Measurements from ENCODE around the gene PSME2.

DNA sequence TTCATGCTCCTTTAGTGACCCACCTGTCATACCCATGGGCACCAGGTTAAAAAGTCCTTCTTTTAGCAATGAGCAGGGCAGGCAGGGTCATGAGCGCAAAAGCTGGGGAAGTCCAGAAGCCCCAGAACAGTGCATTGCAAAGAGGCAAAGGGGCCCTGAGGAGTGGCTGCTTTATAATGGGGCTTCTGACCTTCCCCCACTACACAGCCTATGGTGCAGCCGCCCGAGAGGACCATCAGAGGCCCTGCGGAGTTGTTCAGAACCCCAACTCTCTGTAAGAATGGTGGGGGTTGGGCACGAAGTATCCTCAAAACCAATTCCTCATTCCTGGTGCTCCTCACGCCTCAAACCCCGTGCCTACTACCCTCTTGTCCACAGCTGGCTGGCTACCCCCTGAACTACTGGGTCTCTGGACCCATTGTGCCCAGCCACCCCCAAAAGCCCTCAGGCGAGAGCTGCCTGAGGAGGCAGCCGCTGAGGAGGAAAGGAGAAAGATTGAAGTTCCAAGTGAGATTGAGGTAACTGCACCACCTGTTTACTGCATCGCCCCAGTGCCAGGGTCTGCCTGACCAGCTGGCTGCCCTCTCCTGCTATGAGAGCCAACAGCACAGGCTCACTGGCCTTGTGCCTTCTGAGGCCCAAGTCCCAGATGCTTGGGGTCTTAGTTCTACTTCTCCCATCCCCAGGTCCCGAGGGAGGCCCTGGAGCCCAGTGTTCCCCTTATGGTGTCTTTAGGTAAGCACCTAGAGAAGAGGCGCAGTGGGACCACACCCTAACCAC is 32.2 kb upstream of the PSME2 start:
- TF ChIP-seq, protein P1, sequence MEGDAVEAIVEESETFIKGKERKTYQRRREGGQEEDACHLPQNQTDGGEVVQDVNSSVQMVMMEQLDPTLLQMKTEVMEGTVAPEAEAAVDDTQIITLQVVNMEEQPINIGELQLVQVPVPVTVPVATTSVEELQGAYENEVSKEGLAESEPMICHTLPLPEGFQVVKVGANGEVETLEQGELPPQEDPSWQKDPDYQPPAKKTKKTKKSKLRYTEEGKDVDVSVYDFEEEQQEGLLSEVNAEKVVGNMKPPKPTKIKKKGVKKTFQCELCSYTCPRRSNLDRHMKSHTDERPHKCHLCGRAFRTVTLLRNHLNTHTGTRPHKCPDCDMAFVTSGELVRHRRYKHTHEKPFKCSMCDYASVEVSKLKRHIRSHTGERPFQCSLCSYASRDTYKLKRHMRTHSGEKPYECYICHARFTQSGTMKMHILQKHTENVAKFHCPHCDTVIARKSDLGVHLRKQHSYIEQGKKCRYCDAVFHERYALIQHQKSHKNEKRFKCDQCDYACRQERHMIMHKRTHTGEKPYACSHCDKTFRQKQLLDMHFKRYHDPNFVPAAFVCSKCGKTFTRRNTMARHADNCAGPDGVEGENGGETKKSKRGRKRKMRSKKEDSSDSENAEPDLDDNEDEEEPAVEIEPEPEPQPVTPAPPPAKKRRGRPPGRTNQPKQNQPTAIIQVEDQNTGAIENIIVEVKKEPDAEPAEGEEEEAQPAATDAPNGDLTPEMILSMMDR (IDR thresholded peaks at IDR 0.05; ENCODE audit: low read depth, low read length), result no peak
- TF ChIP-seq, protein P2, sequence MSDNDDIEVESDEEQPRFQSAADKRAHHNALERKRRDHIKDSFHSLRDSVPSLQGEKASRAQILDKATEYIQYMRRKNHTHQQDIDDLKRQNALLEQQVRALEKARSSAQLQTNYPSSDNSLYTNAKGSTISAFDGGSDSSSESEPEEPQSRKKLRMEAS (IDR thresholded peaks at IDR 0.05; ENCODE audit: low read depth, low read length), result no peak

Data from NB4 (cell line).